NT2/D1 (cell line): ENCODE measurements around the gene ALKBH1.

ENCODE experiments used
- SUZ12 ChIP-seq: IDR thresholded peaks from 2 replicates; pipeline ENCODE4 v1.6.1; 2011; ENCODE audit not compliant: insufficient read length, insufficient read depth; ENCODE audit errors: extremely low read depth
- YY1 ChIP-seq: IDR thresholded peaks from 2 replicates; pipeline ENCODE4 v1.6.1; 2011; ENCODE audit not compliant: insufficient read length, insufficient read depth

GRCh38 chr14:77638771-77639171, 69.1 kb downstream of the ALKBH1 start:
- TF ChIP-seq YY1 = no peak
- TF ChIP-seq SUZ12 = no peak
